Muscle layer of duodenum (tissue), 2 donors: ENCODE data around the gene MLPH.

ENCODE experiments used
- H3K27ac ChIP-seq: one replicate; pipeline ENCODE4 v1.7.0; 2013; ENCODE audit warnings: mild to moderate bottlenecking, low read length
- H3K27me3 ChIP-seq: one replicate; pipeline ENCODE4 v1.7.0; 2013; ENCODE audit warnings: low read depth, mild to moderate bottlenecking, control low read depth, low read length
- H3K36me3 ChIP-seq, 2 donors: one replicate each; pipeline ENCODE4 v1.7.0; 2013; ENCODE audit warnings: low read length in 2 of 2, control low read depth in 1 of 2, mild to moderate bottlenecking in 1 of 2; ENCODE audit not compliant: insufficient read depth in 2 of 2, control insufficient read depth in 1 of 2
- H3K4me1 ChIP-seq, 2 donors: one replicate each; pipeline ENCODE4 v1.7.0; 2013; ENCODE audit warnings: low read length in 2 of 2, mild to moderate bottlenecking in 2 of 2, control low read depth in 1 of 2, moderate library complexity in 1 of 2; ENCODE audit not compliant: insufficient read depth in 2 of 2, control insufficient read depth in 1 of 2
- H3K4me3 ChIP-seq, 2 donors: one replicate each; pipeline ENCODE4 v1.7.0; 2013; ENCODE audit warnings: low read length in 2 of 2, low read depth in 1 of 2, mild to moderate bottlenecking in 1 of 2
- H3K9me3 ChIP-seq, 2 donors: one replicate each; pipeline ENCODE4 v1.7.0; 2013; ENCODE audit warnings: low read length in 2 of 2, control low read depth in 1 of 2, mild to moderate bottlenecking in 1 of 2; ENCODE audit not compliant: control insufficient read depth in 1 of 2
- donor health status: healthy.

MLPH gene

DNA sequence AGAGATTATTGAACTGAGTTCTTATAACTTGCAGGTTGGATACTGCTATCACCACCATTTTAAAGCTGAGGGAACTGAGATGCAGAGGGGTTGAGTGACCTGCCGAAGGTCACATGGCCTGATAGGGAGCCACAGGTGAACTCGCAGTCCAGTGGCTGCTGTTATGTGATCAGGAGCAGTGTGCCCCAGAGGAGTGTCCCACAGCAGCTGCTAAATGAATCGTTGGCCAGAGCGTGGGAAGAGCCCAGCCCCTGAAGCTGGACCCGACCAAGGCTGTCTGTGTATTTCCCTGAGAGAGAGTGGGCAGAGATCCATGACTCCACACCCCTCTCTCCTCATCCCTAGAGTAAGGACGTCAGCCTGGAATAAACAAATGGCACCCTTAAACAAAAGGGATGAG is 52.6 kb downstream of the MLPH start:
- Histone ChIP-seq H3K4me3 (no peak overlapping the region), H3K27me3 (no peaks in the 10 kb centered on the region), H3K9me3 (no peaks in the 10 kb centered on the region), H3K4me1 (no peaks in the 10 kb centered on the region), H3K36me3 (no peaks in the 10 kb centered on the region), H3K27ac (no peak overlapping the region)

GRCh38 chr2:237540223-237540775 is 53.2 kb downstream of the MLPH start:
- H3K4me1 ChIP-seq = no peaks in the 10 kb centered on the region
- H3K27me3 ChIP-seq = no peaks in the 10 kb centered on the region
- no peaks in the 10 kb centered on the region for H3K9me3 ChIP-seq
- H3K36me3 ChIP-seq = no peaks in the 10 kb centered on the region
- no peak overlapping the region for H3K4me3 ChIP-seq
- no peak overlapping the region for H3K27ac ChIP-seq

DNA sequence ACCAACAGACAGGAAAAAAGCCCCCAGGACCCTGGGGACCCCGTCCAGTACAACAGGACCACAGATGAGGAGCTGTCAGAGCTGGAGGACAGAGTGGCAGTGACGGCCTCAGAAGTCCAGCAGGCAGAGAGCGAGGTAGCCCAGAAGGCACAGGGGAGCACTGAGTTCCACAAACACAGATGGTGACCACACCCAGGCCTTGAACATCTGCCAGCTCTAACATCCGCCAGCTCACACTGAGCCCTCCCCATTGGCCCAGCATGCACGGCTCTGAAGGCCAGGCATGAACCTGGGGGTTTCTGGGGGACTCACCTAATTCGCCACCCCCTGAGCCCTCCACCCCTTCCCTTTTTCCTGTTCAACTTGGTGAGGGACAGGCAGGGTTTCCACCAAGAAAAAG is 53.8 kb downstream of the MLPH start:
- Histone ChIP-seq H3K27ac (no peak overlapping the region), H3K9me3 (no peaks in the 10 kb centered on the region), H3K4me3 (no peak overlapping the region)

DNA sequence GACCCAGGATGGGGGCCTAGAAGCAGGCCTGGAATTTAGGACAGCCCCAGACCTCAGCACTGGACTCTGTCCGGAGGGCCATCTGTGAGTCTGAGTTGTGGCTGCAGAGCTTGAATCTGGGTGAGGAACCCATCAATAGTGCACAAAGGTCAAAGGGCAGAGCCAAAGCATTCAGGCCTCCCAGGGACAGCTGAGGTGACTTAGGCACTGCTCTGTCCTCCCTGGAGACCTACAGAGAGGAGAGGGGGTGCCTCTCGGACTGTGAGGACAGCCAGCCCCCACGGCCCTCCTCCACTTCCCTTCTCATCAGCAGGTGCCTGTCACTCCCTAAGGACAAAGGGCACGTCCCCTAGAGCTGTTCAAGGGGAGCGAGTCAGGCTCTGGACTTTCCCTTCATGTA is 54.2 kb downstream of the MLPH start:
- Histone ChIP-seq H3K27ac (no peak overlapping the region), H3K4me1 (no peaks in the 10 kb centered on the region), H3K27me3 (no peaks in the 10 kb centered on the region), H3K4me3 (no peak overlapping the region), H3K36me3 (no peaks in the 10 kb centered on the region), H3K9me3 (no peaks in the 10 kb centered on the region)

More for the DNA sequence above, 53.8 kb downstream of the MLPH start:
- Histone ChIP-seq H3K4me1 (no peaks in the 10 kb centered on the region), H3K36me3 (no peaks in the 10 kb centered on the region), H3K27me3 (no peaks in the 10 kb centered on the region)

- H3K27me3 ChIP-seq = no peaks in the 10 kb centered on the region
- H3K4me1 ChIP-seq = no peaks in the 10 kb centered on the region
- no peak overlapping the region for H3K4me3 ChIP-seq
- H3K9me3 ChIP-seq = no peaks in the 10 kb centered on the region
- no peak overlapping the region for H3K27ac ChIP-seq
- no peaks in the 10 kb centered on the region for H3K36me3 ChIP-seq
Observed at GRCh38 chr2:237542001-237542704, 55.1 kb downstream of the MLPH start.

- no peaks in the 10 kb centered on the region for H3K36me3 ChIP-seq
- no peaks in the 10 kb centered on the region for H3K4me1 ChIP-seq
- no peaks in the 10 kb centered on the region for H3K27me3 ChIP-seq
- no peak overlapping the region for H3K27ac ChIP-seq
- H3K9me3 ChIP-seq = no peaks in the 10 kb centered on the region
- H3K4me3 ChIP-seq = no peak overlapping the region
Observed at GRCh38 chr2:237546040-237546875, 59.2 kb downstream of the MLPH start.

GRCh38 chr2:237546876-237547395 is 59.9 kb downstream of the MLPH start:
- Histone ChIP-seq H3K27ac (no peak overlapping the region), H3K27me3 (no peaks in the 10 kb centered on the region), H3K4me1 (no peaks in the 10 kb centered on the region), H3K9me3 (no peaks in the 10 kb centered on the region), H3K36me3 (no peaks in the 10 kb centered on the region), H3K4me3 (no peak overlapping the region)

- H3K4me3 ChIP-seq = no peak overlapping the region
- H3K4me1 ChIP-seq = no peaks in the 10 kb centered on the region
- H3K27ac ChIP-seq = no peak overlapping the region
- no peaks in the 10 kb centered on the region for H3K36me3 ChIP-seq
- H3K27me3 ChIP-seq = no peaks in the 10 kb centered on the region
- H3K9me3 ChIP-seq = no peaks in the 10 kb centered on the region
Observed at GRCh38 chr2:237547841-237548416, 60.9 kb downstream of the MLPH start.

- Histone ChIP-seq H3K36me3 (no peaks in the 10 kb centered on the region), H3K9me3 (peaks cover 0 to under 1% of the 10 kb centered on the region in 2 donors), H3K4me1 (no peaks in the 10 kb centered on the region), H3K4me3 (no peak overlapping the region), H3K27me3 (no peaks in the 10 kb centered on the region), H3K27ac (no peak overlapping the region)
Observed at GRCh38 chr2:237549216-237549615, 62.2 kb downstream of the MLPH start.

DNA sequence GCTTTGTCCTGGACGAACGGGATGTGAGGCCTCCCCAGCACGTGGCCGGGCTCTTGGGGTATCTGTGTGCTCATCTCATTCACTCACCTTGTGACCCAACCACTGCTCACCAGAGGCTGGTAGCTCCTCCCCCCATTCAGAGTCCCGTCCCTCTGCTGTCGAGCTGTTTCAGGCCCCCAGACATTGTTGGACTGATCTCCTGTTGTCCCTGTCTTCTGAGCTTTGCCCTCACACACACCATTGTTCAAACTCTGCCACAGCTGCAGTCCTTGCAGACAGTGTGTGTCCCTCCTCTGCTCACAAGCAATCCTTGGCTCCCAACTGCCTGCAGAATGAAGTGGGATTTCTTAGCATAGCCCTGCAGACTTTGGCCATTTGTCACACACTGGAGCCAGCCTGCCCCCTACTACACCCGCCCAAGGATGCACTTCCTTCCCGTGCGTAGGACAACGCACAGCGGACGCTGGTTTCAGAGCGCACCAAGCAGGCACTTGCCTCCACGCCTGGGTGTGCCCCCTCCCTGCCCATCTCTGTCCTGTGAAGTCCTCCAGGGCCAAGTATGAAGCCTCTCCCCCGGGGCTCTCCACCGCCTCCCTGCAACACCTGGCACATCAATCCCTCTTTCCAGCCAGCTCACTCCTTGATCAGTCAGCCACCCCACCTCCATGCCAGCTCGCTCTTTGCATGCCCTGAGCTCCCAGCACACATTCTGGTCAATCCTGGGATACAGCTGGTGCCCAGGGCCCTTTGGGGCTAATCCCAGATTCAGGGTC is 62.8 kb downstream of the MLPH start:
- Histone ChIP-seq H3K9me3 (peaks cover 0 to 3% of the 10 kb centered on the region in 2 donors), H3K36me3 (no peaks in the 10 kb centered on the region), H3K27ac (no peak overlapping the region), H3K27me3 (no peaks in the 10 kb centered on the region), H3K4me1 (no peaks in the 10 kb centered on the region), H3K4me3 (no peak overlapping the region)
